Prostate gland (tissue), 2 donors: ENCODE measurements around the gene P4HA3. TPM values are rescaled to one million over a fixed set of nuclear protein-coding genes. Genes with fewer than 3 reads are reported as not detected.

Source experiments
- DNase-seq: peaks from one replicate; pipeline ENCODE4 v3.0.0-alpha.2; 2019; ENCODE audit warnings: low spot score
- H3K27ac ChIP-seq, 2 donors: fragments of 200-600 bp; sonication (generic); 2 replicates each; pipeline ENCODE4 v1.5.1; 2017 to 2019
- H3K27me3 ChIP-seq: fragments of 200-600 bp; sonication (generic); replicated peaks from 2 replicates; pipeline ENCODE4 v1.5.1; 2019; ENCODE audit not compliant: insufficient read depth
- H3K36me3 ChIP-seq, 2 donors: fragments of 200-600 bp; sonication (generic); 1 replicate in 1 of 2; 2 replicates in 1 of 2; pipeline versions ENCODE4 v1.5.1 to v1.8.1; 2017 to 2019
- H3K4me1 ChIP-seq: fragments of 200-600 bp; sonication (generic); replicated peaks from 2 replicates; pipeline ENCODE4 v1.5.1; 2019
- H3K4me3 ChIP-seq, 2 donors: fragments of 200-600 bp; sonication (generic); 2 replicates each; pipeline ENCODE4 v1.5.1; 2017 to 2019
- H3K9me3 ChIP-seq: fragments of 200-600 bp; sonication (generic); 2 replicates; pipeline ENCODE4 v1.5.1; 2017
- CTCF ChIP-seq, 4 experiments: fragments of 200-600 bp in 2 of 4; fragments of 450-650 bp in 2 of 4; sonication (generic) in 2 of 4; IDR thresholded peaks; 1 replicate in 3 of 4; 2 replicates in 1 of 4; pipeline ENCODE4 v1.5.1; 2016 to 2019; ENCODE audit warnings: antibody characterized with exemption in 4 of 4, mild to moderate bottlenecking in 2 of 4, moderate library complexity in 2 of 4
- POLR2A ChIP-seq: fragments of 450-650 bp; IDR thresholded peaks from one replicate; pipeline ENCODE4 v1.6.1; 2016; ENCODE audit warnings: antibody characterized with exemption, mild to moderate bottlenecking
- POLR2AphosphoS5 ChIP-seq: sonication (generic); formaldehyde crosslinking; IDR thresholded peaks from one replicate; pipeline ENCODE4 v1.6.1; 2017; ENCODE audit warnings: antibody characterized with exemption
- WGBS: methylation state at CpG from one replicate; pipeline ENCODE4 v1.1.5; 2018; 5-methylcytosine and 5-hydroxymethylcytosine counted together
- intact Hi-C: fragments of 100-400 bp; cut with DNase I; formaldehyde crosslinking; loops from one replicate; pipeline ENCODE4 v1.14.2; 2022
- total RNA-seq, 2 donors: library from RNA; depleted of rRNA; stranded (reverse); fragments of >200 nt; gene quantifications; one replicate each; pipeline ENCODE4 v1.1.0, GENCODE V29; 2016

Gene P4HA3
- total RNA-seq, 2 donors from 2014 or later, result 0.80 to 1.9 TPM

DNA sequence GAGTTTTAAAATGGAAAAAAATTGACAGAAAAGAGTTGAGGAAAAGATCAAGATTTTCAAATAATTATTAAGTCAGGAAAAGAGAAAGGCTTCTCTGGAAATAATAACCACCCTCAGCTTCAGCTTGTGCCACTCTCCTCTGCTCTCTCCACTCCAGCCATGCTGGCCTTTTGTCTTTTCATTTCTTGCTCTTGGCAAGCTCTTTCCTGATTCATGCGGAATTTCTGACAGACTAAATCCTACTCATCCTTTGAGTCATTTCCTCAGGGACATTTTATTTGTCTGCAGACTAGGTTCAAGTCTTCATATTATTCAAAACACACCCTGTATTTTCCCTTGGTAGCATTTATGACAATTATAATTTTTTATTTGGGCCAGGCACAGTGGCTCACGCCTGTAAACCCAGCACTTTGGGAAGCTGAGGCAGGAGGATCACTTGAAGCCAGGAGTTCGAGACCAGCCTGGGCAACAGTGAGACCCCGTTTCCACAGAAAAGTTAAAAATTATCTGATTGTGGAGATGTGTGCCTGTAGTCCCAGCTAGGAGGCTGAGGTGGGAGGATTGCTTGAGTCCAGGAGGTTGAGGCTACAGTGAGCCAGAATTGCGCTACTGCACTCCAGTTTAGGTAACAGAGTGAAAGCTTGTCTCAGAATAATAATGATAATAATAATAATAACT, 7.8 kb upstream of the P4HA3 start:
- intact Hi-C loops, result no loop called here

DNA sequence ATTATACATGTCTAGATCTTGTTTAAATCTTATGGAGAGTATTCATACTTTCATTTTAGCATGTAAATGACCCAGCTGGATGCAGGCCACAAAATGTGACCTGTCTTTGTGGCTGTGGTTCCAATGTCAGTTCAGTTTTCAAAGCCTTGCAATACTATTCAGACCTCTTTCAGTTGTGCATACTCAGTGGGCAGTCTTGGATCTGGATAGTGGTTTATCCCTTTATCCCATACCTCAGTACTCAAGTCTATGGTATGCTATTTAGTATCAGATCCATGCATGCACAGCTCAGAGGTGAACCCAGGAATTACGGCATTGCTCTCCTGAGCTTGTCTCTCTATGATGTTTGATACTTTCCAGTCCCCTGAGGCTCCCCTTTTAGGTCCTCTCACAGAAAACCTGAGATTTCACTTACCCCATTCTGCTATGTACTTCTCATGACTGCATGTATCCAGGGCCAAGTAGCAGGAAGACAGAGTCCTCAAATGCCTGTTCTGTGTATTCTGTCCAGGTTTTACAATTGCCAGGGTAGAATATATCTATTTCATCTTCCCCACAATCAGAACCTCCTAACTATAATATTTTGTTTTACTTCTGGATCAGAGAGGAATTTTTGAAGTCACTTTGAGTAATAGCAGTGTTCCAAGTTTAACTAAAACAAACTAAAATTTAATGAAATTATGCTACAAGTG, 6.9 kb upstream of the P4HA3 start:
- no peak overlapping the region for H3K27ac ChIP-seq
- intact Hi-C loops, result no loop called here
- H3K4me3 ChIP-seq, result no peak overlapping the region
- H3K9me3 ChIP-seq, result no peaks in the 10 kb centered on the region
- H3K36me3 ChIP-seq, result no peaks in the 10 kb centered on the region
- no peak for DNase-seq
- TF ChIP-seq POLR2AphosphoS5 (no peak), POLR2A (no peak), CTCF (IDR thresholded peaks at IDR 0.05) (no peak)
- H3K4me1 ChIP-seq, result no peaks in the 10 kb centered on the region
- WGBS, result 92% methylated on average over 1 of the region's 1 CpG
- no peaks in the 10 kb centered on the region for H3K27me3 ChIP-seq

More for the DNA sequence above, 7.8 kb upstream of the P4HA3 start:
- Histone ChIP-seq H3K27ac (no peak overlapping the region), H3K9me3 (no peaks in the 10 kb centered on the region), H3K27me3 (no peaks in the 10 kb centered on the region), H3K36me3 (no peaks in the 10 kb centered on the region), H3K4me3 (no peak overlapping the region), H3K4me1 (no peaks in the 10 kb centered on the region)
- peak; percentile 28 for TF ChIP-seq POLR2AphosphoS5
- TF ChIP-seq POLR2A, result no peak
- DNase-seq, result no peak
- whole genome bisulfite sequencing, result 64% methylated on average over 5 of the region's 5 CpGs

GRCh38 chr11:74316772-74317505, 5.5 kb upstream of the P4HA3 start:
- H3K9me3 ChIP-seq, result no peaks in the 10 kb centered on the region
- intact Hi-C loops, result no loop called here
- no peaks in the 10 kb centered on the region for H3K27me3 ChIP-seq
- no peaks in the 10 kb centered on the region for H3K36me3 ChIP-seq
- H3K27ac ChIP-seq, result no peak overlapping the region
- DNase-seq, result no peak
- H3K4me1 ChIP-seq, result no peaks in the 10 kb centered on the region
- no peak overlapping the region for H3K4me3 ChIP-seq
- no peak for TF ChIP-seq POLR2A

DNA sequence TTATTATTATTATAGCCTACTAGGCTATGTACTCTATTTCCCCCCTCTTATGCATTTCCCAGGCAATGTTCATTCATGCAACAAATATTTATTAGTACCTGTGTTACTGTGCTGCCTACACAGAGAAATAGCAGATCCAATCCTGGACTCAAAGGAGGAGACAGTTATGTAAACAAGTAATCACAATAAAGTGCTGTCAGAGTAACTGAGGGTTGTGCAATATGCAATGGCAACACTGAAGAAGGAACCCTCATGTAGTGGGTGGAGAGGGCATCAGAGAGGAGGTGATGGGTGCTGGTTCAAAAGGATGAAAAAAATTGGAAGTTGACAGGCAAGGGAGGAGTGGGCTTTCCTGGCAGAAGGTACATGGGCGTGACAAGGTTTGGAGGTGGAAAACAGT, 886 bp upstream of the P4HA3 start:
- H3K4me3 ChIP-seq, result no peak overlapping the region
- 90% methylated on average over 1 of the region's 1 CpG for WGBS
- H3K27me3 ChIP-seq, result no peaks in the 10 kb centered on the region
- intact Hi-C loops, result no loop called here
- H3K36me3 ChIP-seq, result no peaks in the 10 kb centered on the region
- H3K27ac ChIP-seq, result no peak overlapping the region
- TF ChIP-seq POLR2A (no peak), CTCF (IDR thresholded peaks at IDR 0.05) (no peak), POLR2AphosphoS5 (no peak)
- H3K9me3 ChIP-seq, result no peaks in the 10 kb centered on the region
- no peaks in the 10 kb centered on the region for H3K4me1 ChIP-seq
- no peak for DNase-seq

- no peak overlapping the region for H3K27ac ChIP-seq
- peak overlapping the region; percentile 42 to 44 for H3K4me3 ChIP-seq
- TF ChIP-seq POLR2AphosphoS5 (no peak), CTCF (IDR thresholded peaks at IDR 0.05) (no peak), POLR2A (no peak)
- DNase-seq, result no peak
- no peaks in the 10 kb centered on the region for H3K27me3 ChIP-seq
- H3K36me3 ChIP-seq, result no peaks in the 10 kb centered on the region
- intact Hi-C loops, result no loop called here
- H3K9me3 ChIP-seq, result no peaks in the 10 kb centered on the region
- WGBS, result 64% methylated on average over 8 of the region's 11 CpGs
- H3K4me1 ChIP-seq, result no peaks in the 10 kb centered on the region
These were observed 583 bp downstream of the P4HA3 start for GRCh38 chr11:74310857-74311256.
